ENCODE measurements around the gene RAD51B.

The RAD51B gene

DNA sequence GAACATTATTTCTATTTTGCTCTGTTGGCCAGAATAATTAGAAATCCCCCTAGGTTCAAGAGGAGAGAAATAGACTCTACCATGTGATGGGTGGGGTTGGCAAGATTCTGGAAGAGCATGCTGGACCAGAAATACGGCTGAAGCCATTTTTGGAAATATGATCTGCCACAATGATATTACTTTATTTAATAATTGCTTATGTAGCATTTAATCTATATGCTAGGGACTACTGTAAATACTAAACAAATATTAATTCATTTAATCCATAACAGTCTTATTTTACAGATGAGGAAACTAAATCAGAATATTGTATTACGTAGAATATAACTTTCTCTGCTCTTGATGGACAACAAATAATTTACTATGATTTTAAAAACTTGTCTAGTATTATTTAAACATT, 193.7 kb downstream of the RAD51B start:
- TF ChIP-seq, protein P1, sequence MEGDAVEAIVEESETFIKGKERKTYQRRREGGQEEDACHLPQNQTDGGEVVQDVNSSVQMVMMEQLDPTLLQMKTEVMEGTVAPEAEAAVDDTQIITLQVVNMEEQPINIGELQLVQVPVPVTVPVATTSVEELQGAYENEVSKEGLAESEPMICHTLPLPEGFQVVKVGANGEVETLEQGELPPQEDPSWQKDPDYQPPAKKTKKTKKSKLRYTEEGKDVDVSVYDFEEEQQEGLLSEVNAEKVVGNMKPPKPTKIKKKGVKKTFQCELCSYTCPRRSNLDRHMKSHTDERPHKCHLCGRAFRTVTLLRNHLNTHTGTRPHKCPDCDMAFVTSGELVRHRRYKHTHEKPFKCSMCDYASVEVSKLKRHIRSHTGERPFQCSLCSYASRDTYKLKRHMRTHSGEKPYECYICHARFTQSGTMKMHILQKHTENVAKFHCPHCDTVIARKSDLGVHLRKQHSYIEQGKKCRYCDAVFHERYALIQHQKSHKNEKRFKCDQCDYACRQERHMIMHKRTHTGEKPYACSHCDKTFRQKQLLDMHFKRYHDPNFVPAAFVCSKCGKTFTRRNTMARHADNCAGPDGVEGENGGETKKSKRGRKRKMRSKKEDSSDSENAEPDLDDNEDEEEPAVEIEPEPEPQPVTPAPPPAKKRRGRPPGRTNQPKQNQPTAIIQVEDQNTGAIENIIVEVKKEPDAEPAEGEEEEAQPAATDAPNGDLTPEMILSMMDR (IDR thresholded peaks at IDR 0.05; ENCODE audit: insufficient read depth, low read depth, low read length, missing control alignments), result no peak
- DNase-seq (ENCODE audit: low read depth), result no peak
- H3K4me3 ChIP-seq (ENCODE audit: low read depth, low read length), result no peak overlapping the region

DNA sequence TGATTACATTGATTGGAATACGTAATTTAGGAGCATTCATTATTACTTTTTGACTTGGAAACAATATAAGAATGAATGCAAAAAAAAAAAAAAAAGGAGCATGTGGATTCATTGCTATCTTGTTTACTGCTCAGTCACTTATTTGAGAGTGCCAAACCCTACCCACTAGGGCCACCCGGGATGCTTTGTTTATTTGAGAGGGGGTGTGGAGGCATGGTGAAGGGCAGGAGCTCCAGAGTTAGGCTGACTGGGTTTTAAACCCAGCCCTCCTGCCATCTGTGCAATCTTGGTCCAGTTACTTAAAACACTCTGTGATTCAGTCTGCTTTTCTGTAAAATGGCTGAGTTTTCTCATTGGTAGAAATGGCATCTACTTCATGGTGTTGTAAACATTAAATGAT, 195.2 kb downstream of the RAD51B start:
- H3K4me3 ChIP-seq (ENCODE audit: low read depth, low read length), result no peak overlapping the region
- DNase-seq (ENCODE audit: low read depth), result no peak
- TF ChIP-seq, protein P1 (IDR thresholded peaks at IDR 0.05; ENCODE audit: insufficient read depth, low read depth, low read length, missing control alignments), result no peak

DNA sequence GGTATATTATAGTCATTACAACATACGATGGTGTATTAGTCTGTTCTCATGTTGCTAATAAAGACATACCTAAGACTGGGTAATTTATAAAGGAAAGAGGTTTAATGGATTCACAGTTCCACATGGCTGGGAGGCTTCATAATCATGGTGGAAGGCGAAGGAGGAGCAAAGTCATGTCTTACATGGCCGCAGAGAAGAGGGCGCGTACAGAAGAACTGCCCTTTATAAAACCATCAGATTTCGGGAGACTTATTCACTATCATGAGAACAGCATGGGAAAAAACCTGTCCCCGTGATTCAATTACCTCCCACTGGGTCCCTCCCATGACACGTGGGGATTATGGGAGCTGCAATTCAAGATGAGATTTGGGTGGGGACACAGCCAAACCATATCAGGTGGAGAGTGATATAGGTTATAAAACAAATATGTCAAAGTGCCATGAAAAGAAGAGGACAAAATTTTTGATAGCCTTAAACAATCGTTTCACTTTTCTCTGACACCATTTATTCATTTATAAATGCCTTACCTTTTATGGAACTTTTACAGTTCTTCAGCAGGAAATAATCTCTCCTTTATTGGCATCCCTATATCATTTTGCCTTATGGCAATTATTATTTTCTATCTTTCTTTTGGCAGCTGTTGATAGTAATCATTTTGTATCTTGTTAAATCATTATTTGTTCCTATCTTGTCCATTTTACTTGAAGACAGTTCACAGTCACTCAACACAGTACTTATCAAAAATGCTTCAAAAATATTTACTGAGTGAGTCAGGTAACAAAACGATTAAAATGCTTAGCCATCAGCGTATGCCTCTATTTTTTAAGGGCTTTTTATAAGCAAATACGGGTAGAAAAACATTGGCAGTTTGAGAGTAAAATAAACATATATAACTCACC, 196.0 kb downstream of the RAD51B start:
- no peak overlapping the region for H3K4me3 ChIP-seq (ENCODE audit: low read depth, low read length)
- TF ChIP-seq, protein P1 (IDR thresholded peaks at IDR 0.05; ENCODE audit: insufficient read depth, low read depth, low read length, missing control alignments), result no peak
- no peak for DNase-seq (ENCODE audit: low read depth)

DNA sequence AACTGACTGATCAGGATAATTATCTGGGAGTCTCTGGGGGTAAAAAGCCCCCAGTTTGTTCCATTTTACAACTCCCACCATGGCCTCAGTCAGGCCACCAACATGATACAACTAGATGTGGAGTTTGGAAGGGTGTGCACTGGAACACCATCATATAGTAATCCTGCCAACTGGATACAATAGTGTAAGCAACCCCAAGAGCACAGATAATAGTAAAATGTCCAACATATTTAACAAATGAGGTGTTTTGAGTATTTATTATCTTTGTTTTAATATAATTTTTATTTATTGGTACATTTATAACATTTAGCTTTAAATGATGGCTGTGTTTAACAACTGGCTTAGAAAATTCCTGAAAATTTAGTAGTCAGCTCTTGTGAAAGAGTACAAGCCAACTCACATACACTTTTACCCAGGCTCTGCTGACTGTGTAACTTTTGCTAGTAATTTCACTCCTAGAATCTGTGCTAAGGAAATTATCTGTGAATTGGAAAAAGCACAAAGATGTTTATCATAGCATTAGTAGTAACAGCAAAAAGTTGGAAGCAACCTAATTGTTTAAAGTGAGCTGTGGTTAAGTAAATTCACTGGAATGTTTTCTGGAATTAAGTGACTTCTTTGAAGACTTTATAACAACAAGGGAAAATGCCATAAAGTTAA, 196.8 kb downstream of the RAD51B start:
- TF ChIP-seq, protein P1 (IDR thresholded peaks at IDR 0.05; ENCODE audit: insufficient read depth, low read depth, low read length, missing control alignments), result no peak
- no peak overlapping the region for H3K4me3 ChIP-seq (ENCODE audit: low read depth, low read length)
- DNase-seq (ENCODE audit: low read depth), result no peak

DNA sequence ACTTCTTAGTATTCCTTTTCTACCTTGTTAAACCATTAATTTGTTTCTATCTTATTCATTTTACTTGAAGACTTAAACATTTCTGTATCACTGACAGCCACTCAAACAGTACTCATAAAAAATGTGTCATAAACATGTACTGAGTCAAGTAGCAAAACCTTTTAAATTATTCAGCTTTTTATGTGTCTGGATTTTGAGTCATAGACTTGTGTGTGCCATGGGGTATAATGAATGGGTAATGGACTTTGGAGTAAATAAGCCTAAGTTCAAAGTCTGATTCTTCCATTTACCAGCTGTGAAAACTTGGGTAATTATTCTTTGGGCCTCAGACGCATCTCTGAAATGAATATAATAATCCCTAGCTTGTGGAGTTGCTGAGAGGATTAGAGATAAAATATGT, 199.0 kb downstream of the RAD51B start:
- no peak for DNase-seq (ENCODE audit: low read depth)
- TF ChIP-seq, protein P1 (IDR thresholded peaks at IDR 0.05; ENCODE audit: insufficient read depth, low read depth, low read length, missing control alignments), result no peak
- no peak overlapping the region for H3K4me3 ChIP-seq (ENCODE audit: low read depth, low read length)

DNA sequence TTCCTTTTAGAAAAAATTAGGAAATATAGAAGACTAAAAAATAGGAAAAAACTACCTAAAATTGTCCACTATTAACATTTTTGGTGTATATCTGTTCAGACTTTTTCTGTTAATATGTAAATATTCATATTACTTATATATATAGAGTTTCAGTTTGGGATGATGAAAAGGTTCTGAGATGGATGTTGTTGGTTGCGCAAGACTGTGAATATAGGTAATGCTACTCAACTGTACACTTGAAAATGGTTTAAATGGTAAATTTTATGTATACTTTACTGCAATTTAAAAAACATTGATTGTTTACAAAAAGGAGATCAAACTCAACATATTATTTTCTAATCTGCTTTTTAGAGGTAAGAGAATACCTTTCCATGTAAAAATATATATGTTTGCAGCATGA, 200.9 kb downstream of the RAD51B start:
- H3K4me3 ChIP-seq (ENCODE audit: low read depth, low read length), result no peak overlapping the region
- no peak for DNase-seq (ENCODE audit: low read depth)
- TF ChIP-seq, protein P1 (IDR thresholded peaks at IDR 0.05; ENCODE audit: insufficient read depth, low read depth, low read length, missing control alignments), result no peak

All from GM12865 (cell line).